Activated CD4-positive, alpha-beta T cell treated with anti-CD3 and anti-CD28 coated beads, Interleukin-2, amount 50 U/mL, for 16 hours (primary cell): ENCODE results near the gene C16orf74.

Experiments used
- DNase-seq: peaks from one replicate; pipeline ENCODE4 v3.0.0-alpha.2; 2020

The C16orf74 gene

DNA sequence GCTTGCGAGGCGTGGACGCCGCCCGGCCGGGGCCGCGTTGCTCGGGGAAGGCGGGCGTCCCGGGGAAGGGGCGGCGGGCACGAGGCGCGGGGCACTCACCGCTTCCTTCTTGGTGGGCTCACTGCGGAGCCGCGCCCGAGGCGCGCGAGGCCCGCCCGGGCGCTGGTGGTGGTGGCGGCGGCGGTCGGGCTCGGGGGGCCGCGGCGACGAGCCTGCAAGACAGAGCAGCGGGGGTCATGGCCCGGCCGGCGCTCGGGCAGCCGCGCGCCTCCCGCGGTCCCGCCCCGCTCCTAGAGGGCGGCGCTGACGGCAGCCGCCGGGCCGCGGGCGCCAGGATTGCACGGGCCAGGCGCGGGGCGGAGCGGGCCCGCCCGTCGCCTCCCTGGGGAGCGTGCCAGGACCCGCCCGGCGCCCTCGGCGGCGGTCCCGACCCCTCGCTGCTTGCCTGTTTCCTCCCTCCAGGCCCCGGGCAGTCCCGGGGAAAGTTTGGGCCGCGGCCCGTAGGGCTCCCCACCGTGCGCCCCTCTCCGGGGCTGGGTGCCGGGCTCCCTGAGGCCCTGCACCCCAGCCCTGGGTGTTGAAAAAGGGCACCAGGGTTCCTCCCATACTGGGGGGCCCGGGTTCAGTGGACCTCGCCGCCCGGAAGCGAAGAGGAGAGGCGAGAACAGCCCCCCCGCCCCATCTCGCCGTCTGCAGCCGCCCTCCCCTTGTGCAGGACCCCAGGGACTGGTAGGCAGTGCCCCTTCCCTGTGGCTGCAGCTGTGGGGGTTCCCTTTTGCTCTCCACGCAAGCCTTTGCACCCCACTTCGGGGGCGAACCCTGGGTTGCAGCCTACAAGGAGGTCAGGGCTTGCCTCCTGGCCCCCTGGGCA lies at the start of gene C16orf74:
Gene C16orf74, minus strand, starts transcription at position 270 of the 871 bp plus-strand sequence. CDS start 15,879 bp downstream, outside the sequence.
- no peak for DNase-seq

DNA sequence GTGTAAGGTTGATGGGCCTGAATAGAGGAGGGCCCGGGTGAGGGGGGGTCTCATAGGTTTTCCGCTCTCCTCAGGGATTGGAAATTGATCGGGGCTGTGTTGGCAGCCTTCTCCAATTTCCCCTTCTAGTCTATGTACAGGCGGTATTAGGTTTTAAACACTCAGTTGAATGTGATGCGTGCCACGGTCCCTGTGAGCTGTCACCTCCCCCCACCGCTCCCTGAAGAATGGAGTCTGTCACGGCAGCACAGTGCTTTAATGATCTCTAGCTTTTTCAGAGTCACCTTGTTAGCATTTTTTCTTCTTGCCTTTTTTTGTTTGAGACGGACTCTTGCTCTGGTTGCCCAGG lies 49.4 kb upstream of the C16orf74 start:
- no peak for DNase-seq

DNA sequence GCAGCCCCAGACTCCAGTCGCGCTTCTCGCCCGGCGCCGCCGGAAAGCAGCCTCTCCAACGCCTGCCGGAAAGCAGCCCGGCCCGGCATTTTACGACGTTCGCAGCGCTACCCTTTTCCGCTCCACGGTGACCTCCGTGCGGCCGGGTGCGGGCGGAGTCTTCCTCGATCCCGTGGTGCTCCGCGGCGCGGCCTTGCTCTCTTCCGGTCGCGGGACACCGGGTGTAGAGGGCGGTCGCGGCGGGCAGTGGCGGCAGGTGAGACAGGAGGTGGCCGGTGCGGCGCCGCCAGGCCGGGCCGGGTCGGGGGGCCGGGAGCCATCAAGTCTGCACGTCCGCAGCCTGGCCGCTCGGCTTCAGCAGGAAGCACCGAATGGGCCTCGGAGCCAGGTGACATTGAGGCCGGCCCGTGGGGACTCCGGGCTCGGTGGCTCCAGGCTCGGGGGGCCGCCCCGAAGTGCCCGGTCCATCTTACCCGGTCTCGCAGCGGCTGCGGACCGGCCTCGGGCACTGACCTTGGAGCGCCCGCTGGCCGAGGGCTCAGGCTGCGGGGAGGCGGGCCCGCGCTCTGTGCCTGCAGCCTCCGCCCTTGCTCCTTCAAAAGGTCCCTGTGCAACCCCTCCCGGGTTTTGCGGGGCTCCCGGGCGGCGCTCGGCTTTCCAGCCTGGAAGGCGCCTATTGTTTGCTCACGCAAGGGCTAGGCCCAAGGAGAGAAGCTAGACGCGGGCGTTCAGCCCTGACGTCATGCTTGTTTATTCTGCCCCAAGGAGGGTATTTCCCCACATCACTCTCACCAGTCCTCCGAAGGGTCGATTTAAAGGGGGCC lies 48.8 kb upstream of the C16orf74 start, which contains the start of the genes COX4I1 and EMC8:
Gene COX4I1, plus strand, starts transcription at position 199 of the 824 bp plus-strand sequence. CDS start 1,511 bp downstream, outside the sequence.
Gene EMC8, minus strand, starts transcription at position 48 of the 824 bp plus-strand sequence. CDS start 249 bp downstream, outside the sequence.
- peak; percentile 95 for DNase-seq

DNA sequence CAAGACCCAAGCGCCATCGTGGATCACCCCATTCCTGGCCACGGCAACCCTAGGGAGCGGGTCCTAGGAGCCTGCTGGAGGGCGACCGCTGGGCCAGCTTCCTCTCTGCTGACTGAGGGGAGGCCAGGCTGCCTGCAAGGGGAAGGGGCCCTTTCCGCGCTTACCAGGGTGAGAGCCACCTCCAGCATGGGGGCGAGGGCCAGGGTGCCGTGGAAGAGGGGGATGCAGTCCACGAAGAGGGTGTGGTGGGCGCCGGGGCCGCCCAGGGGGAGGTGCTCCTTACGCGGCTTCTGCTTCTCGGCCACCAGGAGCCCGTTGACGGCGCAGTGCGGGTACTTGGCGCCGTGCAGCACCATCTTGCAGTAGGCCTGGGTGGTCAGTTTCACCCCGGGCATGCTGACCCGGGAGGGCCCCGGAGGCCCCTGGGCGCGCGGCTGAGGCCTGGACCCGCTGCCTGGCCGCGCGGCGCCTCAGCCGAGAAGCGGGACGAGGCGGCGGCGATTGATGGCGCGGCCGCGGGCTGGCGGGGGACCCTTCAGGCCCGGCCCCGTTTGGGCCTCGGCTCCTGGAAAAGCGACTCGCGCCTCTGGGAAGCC lies 48.1 kb upstream of the C16orf74 start:
- peak; percentile 31 for DNase-seq

DNA sequence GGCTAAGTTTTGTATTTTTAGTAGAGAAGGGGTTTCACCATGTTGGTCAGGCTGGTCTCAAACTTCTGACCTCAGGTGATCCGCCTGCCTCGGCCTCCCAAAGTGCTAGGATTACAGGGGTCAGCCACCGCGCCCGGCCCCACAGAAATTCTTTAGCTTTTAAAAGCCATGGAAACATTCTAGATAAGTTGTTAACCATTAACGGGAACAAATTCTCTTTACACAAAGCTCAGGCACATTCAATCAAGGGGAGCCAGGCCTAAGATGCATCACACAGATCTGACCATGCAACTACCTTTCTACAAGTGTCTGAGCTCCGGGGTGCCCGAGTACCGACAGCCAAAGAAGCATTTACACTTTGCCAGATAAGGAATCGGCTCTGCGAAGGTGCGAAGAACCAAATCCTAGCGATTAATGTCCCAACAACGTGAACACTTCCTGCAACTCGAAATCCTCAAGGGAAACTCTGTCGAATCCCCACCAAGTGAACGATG lies 47.4 kb upstream of the C16orf74 start:
- no peak for DNase-seq

DNA sequence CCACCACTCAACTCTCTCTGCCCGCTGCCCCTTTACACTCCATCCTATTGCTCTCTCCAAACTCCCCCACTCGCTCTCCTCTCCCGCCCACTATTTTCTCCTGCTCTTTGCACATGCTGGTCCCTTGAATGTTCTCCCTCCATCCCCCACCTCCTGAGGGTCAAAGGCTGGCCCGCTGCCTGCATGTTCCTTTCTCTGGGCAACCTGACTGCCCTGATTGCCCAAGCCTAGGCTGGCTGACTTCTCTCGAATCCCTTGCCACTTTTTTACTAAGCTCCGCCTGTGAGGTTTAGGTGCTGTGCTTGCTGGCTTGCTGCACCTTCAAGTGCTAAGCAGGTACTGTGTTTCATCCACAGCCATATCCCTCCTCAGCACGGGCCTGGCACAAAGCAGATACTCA lies 45.7 kb upstream of the C16orf74 start:
- DNase-seq: no peak

DNA sequence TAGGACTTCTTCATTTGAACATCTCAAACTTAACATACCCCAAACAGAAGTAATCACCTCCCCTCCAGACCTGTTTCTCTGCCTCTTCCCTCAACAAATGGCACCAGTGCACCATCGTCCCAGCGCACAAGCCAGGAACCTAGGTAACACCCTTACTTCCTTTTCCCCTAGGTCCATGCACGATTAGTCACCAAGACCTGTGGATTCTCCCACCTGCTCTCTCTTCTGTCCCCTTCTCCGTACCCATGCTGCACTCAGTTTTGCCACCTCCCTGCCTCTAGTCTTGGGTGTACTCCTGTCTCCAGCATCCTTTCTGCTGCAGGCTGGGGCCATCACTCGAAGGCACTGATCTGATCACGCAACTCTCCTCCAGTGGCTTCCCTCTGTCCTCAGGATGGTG lies 45.3 kb upstream of the C16orf74 start:
- no peak for DNase-seq

DNA sequence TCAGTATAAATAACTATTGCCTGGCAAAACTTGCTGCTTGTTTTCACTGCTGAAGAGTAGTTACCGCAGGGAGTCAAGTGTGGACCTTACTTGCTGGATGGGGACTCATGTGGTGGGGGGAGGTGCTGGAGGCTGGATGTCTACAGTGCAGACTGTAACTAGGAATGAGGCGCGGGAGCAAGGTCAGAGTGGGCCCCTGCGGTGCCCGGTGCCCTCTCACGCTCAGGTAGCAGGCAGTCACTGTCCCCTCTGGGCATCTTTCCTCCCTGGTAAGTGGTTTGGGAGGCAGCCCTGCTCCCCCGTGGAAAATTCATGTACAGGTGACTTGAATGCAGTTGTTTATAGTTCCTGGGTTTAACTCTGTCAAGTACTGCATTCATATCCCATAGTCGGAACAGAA lies 43.8 kb upstream of the C16orf74 start:
- no peak for DNase-seq

DNA sequence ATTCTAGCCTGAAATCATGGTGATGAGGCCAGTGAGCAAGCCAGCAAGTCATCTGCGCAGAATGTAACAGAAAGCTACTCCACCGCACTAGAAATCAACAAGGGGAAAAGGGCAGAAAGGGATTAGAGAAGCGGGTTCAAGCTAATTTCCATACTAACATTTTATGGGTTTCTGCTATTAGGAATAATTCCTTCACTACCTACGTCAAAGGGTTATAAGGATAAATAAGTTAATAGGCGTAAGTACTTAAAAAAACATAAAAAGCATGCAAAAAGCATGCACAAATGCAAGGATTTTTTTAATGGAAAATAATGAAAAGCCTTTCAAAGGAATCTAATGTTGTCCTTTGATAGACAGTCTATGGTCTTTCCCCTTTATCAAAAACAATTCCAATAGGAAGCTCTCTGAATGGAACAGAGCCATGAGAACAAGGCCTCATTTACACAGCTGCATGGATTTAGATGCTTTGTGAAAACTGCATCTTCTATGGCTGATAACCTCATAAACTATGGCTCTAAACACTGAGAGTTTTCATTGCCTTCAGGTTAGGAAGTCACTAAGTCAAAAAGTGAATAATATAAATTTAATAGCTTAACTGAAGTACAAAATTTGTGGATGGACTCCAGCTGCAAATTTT lies 42.9 kb upstream of the C16orf74 start:
- DNase-seq: no peak

DNA sequence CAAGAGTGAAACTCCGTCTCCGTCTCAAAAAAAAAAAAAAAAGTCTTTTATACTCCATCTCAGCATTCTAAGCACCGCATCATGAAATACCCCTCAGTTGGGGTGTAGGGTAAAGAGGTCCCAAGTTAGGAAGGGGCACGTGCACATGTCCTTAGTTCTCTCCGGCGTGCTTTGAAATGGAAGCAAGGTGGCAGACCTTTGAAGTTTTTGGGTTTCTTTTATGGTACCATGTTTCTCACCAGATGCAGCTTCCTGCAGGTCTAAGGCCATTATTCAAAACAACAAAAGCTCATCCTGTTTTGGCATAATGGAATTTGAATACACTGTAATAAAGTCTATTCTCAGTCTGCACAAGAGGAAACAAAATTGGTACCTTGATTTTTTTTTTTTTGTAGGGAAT lies 38.9 kb upstream of the C16orf74 start:
- no peak for DNase-seq

DNA sequence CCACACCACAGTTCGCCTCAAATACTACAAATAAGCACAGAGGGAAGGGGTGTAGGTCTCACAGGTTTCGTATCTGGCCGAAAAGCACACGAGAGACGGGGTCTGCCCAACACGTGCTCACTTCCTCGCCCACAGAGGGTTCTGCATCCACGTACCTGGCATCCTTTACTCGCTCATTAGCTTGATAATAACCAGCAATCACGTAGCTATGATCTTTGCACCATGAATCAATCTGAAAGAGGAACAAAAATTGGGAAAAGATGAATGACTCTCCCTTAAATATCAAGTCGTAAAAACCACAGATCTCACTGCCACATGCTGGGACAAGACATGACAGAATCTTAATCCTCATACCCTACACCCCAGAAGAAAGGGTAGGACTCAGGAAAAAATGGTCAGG lies 37.9 kb upstream of the C16orf74 start:
- no peak for DNase-seq

DNA sequence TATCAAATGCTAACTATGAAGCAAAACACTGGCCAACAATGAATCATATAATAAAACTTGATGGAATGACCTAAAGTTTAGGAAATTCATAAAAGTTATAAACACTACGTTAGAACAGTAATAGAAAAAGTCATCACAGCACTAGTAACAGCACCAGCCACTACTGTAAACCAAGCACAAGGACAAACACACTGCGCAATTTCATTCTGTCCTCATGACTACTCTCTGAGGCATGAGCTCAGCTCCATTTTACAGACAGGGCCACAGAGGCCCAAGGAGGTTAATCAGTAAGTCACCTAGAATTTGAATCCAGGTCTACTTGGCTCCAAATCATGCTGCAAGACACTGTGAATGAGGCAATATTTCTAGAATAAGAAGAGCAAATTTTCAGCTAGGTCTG lies 35.0 kb upstream of the C16orf74 start:
- no peak for DNase-seq

DNA sequence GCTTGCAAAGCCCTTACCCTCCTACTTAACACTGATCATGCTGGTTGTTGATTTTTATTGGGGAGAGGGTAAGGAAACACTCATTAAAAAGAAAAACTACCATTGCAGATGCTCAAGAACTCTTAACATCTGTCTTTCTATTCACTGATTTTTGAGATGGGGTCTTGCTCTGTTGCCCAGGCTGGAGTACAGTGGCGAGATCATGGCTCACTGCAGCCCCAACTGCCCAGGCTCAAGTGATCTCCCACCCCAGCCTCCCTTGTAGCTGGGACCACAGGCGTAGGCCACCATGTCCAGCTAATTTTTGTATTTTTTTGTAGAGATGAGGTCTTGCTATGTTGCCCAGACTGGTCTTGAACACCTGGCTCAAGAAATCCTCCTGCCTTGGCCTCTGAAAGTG lies 33.9 kb upstream of the C16orf74 start:
- DNase-seq: no peak

DNA sequence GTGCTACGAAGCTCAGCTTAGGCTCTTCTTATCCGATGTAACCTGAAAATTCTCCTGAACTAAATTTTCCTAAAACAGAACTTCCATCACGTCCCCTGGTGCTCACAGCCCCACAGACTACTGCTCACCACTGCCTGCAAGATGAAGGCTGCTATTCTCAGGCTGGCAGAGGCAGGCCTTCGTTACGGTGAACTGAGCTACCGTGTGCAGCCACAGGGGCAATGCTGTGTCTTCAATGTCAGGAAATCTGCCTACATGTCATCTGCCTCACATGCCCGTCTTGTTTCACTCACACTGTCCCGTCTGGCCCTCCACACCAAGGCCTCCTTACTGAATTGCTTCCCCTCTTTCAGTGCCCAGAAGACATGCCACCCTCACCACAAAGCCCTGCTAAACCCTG lies 32.5 kb upstream of the C16orf74 start:
- DNase-seq: no peak

DNA sequence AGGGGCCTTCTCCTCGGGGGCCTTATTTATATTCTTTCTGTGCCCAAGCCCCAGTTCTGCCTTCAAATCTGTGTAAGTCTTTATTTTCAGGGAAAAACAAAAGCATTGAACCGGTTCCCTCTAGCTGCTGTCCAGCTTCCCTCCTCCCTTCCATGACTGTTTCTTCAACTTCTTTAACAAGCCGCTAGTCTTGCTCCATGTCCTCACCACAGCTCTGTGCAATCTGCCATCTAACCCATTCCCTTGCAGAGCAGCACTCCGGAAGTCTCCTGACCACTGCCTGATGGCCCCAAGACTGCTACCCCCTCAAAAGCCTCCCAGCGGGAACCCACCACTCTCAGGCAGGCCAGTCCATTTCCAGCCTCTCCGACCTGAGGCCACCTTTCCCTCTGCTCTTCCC lies 31.6 kb upstream of the C16orf74 start:
- DNase-seq: no peak

DNA sequence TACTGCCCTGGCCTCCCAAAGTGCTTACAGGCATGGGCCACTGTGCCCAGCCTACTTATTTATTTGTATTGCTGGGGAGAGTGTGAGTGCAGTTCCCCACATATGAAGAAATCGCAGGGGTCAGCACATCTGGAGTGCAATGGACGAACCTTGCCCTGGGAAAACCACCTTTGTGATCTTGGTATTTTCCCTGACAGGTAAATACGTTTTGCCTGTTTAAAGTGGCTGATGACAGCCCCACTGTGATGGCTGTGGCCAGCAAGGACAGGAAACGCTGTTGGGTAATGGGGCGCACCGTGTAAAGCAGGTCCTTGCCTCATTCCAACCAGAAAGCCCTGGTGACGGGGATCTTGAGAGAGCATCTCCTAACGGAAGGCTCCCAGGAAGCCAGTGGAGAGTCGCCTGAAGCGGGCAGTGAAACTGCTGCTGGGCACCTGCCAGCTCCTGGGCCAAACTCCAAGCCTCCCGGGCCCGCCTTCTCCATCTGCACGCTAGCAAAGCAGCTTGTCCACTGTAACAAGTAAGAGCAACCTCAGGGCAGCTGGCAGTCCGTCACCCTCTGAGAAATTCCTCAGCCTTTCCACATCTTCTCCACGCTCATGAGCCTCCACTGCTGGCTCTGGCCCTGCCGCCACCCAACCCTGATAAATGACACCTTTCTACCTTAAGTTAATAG lies 30.9 kb upstream of the C16orf74 start:
- DNase-seq: no peak

DNA sequence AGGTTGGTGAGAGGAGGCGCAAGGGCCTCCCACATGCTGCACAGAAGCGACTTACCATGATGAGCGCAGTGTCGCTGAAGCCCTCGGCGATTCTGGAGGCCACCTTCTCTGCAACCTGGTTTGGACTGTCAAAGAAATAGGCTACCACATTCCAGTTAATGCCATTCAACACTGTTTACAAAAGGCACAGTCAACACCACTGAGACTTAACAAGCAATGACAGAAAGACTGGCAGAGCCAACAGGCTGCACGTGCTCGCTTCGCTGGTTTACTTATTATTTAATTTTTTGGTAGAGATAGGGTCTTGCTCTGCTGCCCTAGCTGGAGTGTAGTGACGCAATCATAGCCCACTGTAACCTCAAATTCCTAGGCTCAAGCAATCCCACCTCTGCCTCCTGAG lies 30.3 kb upstream of the C16orf74 start:
- DNase-seq: no peak

DNA sequence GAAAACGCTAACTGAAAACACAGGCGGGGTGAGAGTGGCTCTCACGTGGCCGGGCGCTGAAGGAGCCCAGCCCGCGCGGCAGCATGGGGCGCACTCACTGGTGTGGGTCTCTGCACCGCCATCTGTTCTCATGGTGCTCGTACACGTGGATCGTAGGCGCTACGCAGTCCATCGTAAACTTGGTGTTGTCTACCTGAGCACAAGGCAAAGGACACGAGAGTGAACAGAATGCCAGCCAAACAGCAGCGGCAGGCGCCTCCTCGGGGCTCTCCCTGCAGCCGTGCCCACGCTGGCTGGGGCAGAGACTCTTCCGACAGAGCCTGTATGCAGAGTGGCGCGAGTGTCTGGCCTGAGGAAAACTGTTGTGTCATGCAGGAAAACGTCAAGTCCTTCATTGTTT lies 29.4 kb upstream of the C16orf74 start:
- DNase-seq: no peak

DNA sequence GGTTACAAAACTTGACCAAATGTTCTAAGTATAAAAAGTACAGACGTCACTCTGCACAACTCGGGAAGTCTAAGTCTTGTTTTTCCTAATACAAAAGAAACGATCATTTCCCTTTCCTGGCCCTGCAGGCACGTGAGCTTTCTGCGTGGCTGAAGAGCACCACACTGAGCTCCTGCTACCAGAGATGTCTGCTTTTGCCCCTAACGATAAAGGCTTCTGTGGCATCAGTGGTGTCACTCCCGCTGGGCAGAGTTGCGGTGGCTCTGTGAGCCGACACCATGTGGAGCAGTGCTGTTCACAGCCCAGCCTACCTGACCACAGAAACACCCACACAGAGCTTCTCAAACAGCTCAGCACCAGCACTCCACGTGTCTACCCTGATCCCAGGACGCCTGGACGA lies 28.0 kb upstream of the C16orf74 start:
- DNase-seq: peak; percentile 53

DNA sequence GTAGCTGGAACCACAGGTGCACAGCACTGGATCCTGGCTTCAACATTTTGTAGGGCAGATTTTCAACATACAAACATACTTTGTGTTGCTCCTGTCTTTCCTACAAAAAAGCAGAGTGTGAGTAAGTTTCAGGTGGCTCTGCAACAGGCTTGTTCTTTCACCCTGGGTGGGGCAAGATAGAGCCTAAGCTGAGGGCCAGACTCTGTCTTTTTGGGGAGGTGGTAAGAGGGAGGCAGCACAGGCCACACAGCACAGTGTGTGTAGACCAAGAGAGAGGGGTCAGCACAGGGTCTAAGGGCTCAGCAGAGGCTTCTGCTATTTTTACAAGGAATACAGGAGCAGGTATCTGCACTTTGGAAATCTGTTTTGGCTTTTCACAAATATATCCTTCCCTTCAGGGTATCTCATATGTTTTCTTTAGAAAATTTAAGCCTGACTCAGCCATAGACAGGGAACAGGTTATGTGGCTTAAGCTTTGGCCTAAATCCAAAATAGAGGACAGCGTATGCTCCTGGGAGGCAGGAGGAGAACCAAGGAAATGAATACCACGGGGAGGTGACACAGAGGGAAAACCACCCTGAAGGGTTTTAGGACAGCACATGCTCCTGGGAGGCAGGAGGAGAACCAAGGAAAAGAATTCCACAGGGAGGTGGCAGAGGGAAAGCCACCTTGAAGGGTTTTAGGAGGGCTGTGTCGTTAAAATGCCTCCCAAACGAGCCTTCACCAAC lies 26.9 kb upstream of the C16orf74 start:
- no peak for DNase-seq

DNA sequence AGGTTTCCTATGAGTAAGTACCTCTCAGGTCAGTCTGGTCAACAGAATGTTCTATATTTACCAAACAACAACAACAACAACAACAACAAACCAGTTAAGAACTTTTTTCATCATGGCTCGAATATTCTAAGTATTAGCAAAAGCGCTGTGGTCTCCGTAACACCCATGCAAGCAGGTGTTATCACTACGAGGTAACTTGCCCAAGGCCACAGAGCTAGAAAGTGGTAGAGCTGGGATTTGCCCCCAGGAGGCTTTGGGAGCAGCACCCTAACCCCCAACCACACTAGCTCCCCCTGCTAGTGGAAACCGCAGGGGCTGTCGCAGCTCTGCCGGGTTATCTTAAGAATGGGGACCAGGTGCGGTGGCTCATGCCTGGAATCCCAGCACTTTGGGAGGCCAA lies 23.9 kb upstream of the C16orf74 start:
- no peak for DNase-seq

DNA sequence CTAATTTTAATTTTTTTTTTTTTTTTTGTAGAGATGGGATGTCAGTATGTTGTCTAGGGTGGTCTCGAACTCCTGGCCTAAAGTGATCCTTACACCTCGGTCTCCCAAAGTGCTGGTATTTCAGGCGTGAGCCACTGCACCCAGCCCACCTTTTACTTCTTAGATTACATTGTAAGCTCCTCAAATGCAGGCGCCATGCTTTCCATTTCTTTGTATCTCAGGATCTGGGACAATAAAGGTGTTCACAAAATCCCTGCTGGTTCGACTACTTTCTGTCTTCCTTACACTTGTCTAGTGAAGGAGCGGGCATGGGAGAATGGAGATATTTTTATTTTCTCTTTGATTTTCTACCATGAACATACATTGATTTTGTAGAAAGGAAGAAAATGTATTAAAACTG lies 23.2 kb upstream of the C16orf74 start:
- no peak for DNase-seq
